GM12892 (cell line): Measurements from ENCODE around the gene TOP3A.

Source experiments
- POLR2A ChIP-seq: IDR thresholded peaks from 2 replicates; pipeline ENCODE4 v1.6.1; 2011; ENCODE audit warnings: low read depth, low read length, control low read depth
- POLR2AphosphoS5 ChIP-seq: IDR thresholded peaks from 2 replicates; pipeline ENCODE4 v1.6.1; 2011; ENCODE audit warnings: low read depth, low read length, control low read depth
- TAF1 ChIP-seq: IDR thresholded peaks from 2 replicates; pipeline ENCODE4 v1.6.1; 2011; ENCODE audit warnings: low read depth, mild to moderate bottlenecking, control low read depth, low read length, borderline replicate concordance

GRCh38 chr17:18270046-18270931, 44.5 kb downstream of the TOP3A start:
- no peak for TF ChIP-seq POLR2A
- no peak for TF ChIP-seq TAF1
- no peak for TF ChIP-seq POLR2AphosphoS5
